Measurements from ENCODE around the gene INSR. TPM values are rescaled to one million over a fixed set of nuclear protein-coding genes. Genes with fewer than 3 reads are reported as not detected.
A peak's percentile ranks its signal among the peaks of the same experiment; 100 is the strongest.

INSR gene
- total and polyA plus RNA-seq, 10 of the 15 experiments (the other 5 are each of a cell fraction or from before 2014, with no cell fraction given): 4.2 to 34.9 (median 13.6) TPM

DNA sequence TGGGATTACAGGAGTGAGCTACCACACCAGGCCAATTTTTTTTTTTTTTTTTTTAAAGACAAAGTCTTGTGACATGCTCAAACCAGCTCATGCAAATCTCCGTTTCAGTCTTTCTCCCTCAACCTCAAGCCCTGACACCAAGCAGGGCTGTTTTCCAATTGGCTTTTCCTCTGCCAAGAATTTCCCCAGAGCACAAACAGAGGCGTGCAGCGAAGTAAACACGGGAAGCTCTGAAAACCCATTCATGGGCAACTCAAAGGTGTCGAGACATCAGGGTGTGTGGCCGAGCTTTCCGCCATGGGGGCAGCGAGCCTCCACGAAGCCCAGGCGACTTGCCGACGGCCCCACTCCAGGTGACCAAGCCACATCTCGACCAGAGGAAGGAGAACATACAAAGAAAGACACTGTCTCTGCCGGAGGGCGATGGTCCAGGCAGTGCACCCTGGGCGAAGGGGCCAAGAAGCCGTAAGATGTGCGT lies 70.0 kb downstream of the INSR start (continued):
- TF ChIP-seq CEBPZ (IDR thresholded peaks at IDR 0.05; ENCODE audit: low read depth, low read length) (no peak), WRNIP1 (IDR thresholded peaks at IDR 0.05; ENCODE audit: borderline replicate concordance, low read depth, low read length) (0 out of 2 replicates have a peak, but pooled peaks have one; percentile 7), SPI1 (IDR thresholded peaks at IDR 0.05; ENCODE audit: borderline replicate concordance, insufficient read depth, low read depth, low read length) (no peak), NRF1 (conservative IDR thresholded peaks at IDR 0.05; ENCODE audit: low read depth, low read length) (no peak), IKZF2 (IDR thresholded peaks at IDR 0.05) (peak in 1 of 2 experiments; percentile 45; a peak in 3 of 4 replicates), LARP7 (IDR thresholded peaks at IDR 0.05) (no peak), POU2F2 (IDR thresholded peaks at IDR 0.05; ENCODE audit: borderline replicate concordance, low read depth, low read length) (peak; percentile 57; the same call in 1 of the 3 replicates)

DNA sequence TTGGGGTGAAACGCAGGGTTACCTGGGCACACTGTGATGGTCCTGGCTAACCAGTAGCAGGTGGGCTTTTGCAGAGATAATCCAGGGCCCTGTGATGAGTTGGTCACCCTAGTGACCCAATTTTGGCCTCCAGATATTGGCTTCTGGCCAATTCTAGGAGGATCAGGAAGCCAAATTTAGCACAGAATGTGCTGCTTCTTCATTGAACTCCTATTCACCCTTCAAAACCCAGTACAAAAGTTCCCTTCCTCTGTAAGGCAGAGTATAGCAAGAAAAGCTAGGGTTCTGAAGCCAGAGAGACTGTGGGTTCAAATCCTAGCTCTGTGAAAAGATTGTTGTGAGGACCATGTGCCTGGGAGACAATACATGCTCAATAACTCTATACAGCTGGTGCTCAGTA lies 70.8 kb downstream of the INSR start:
- ChIA-PET RAD21 (ENCODE audit: unreplicated experiment) (interaction anchor here (0.9 to 1.7 kb wide), 8 partner anchors 17 to 125 kb away, joined by 3 to 8 read pairs (median 3); partner anchors contain the start of gene ARHGEF18), SMC1A (ENCODE audit: uncharacterized antibody, unreplicated experiment) (interaction anchor here (0.6 to 2.2 kb wide), 8 partner anchors 12 to 109 kb away, joined by 3 to 6 read pairs (median 3); no protein-coding TSS in a partner anchor), CTCF (no interaction called here), POLR2A (interaction anchor here (0.7 to 1.0 kb wide), 3 partner anchors 19 to 41 kb away, joined by 3 to 5 read pairs (median 4); no protein-coding TSS in a partner anchor)
- no TSS peak for BruUV-seq (replicated peaks)
- Histone ChIP-seq H3K4me3 (no peak overlapping the region), H3K79me2 (ENCODE audit: control insufficient read depth, insufficient read depth, low read length) (peaks cover 44% of the 10 kb centered on the region), H3K9me3 (replicated peaks; ENCODE audit: control insufficient read depth, insufficient read depth, low read length) (no peaks in the 10 kb centered on the region; the same call in 1 of the 3 replicates), H2AFZ (ENCODE audit: control insufficient read depth, low read depth, low read length) (no peak overlapping the region), H3K4me1 (ENCODE audit: control insufficient read depth, insufficient read depth, low read length) (peaks cover 30% of the 10 kb centered on the region), H3K9ac (ENCODE audit: control insufficient read depth, insufficient read depth, low read length) (no peak overlapping the region), H4K20me1 (ENCODE audit: control insufficient read depth, insufficient read depth) (no peaks in the 10 kb centered on the region; the same call in 1 of the 2 replicates), H3K27ac (ENCODE audit: control insufficient read depth, insufficient read depth) (peak overlapping the region; percentile 48; the same call in 1 of the 2 replicates), H3K4me2 (ENCODE audit: control insufficient read depth, insufficient read depth) (no peak overlapping the region; the same call in 1 of the 2 replicates), H3K27me3 (replicated peaks in 1 of 2; ENCODE audit: control insufficient read depth in 2 of 2, insufficient read depth in 2 of 2, low read length in 1 of 2) (no peaks in the 10 kb centered on the region), H3K36me3 (ENCODE audit: control insufficient read depth in 2 of 2, insufficient read depth in 2 of 2, low read length in 1 of 2) (no peaks in the 10 kb centered on the region; a peak in 2 of 4 replicates)
- no peak for FAIRE-seq
- no peak for DNase-seq (ENCODE audit: low read depth, low spot score)
- 36% methylated on average over 1 of the region's 1 CpG for WGBS (ENCODE audit: insufficient coverage, insufficient replicate concordance, low lambda C conversion rate, missing lambda C conversion rate)
- TF ChIP-seq FOXK2 (IDR thresholded peaks at IDR 0.05): no peak
- TF ChIP-seq ZNF217 (IDR thresholded peaks at IDR 0.05): 0 out of 2 replicates have a peak, but pooled peaks have one; percentile 25
- in situ Hi-C loops (cut with MboI) (no loop called here), intact Hi-C loops (cut with micrococcal nuclease; ENCODE audit: unreplicated experiment) (no loop called here)
- ATAC-seq: no peak

All from GM12878 (cell line).